T-helper 9 cell (primary cell): ENCODE measurements around the gene ATPAF1.

Experiments
- DNase-seq: peaks from one replicate; pipeline ENCODE4 v3.0.0-alpha.2; 2020

The ATPAF1 gene

GRCh38 chr1:46646844-46647243, 21.3 kb downstream of the ATPAF1 start:
- DNase-seq: no peak

DNA sequence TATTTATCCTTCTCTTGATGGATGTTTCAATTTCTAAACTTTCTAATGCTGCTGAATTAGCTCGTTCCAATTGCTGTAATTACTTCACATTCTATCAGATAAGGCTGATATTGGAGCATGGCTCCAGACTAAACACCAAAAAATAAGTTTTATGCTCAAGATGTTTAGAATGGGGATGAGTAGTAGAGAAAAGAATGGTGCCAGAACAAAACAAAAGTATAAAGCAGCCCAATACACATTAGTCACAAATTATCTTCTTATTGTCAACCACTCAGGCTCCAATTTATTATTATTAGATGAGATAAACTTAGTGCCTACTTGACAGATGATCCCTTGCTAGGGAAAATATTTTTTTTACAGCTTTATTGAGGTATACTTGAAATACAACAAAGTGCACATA, 21.8 kb downstream of the ATPAF1 start:
- no peak for DNase-seq

DNA sequence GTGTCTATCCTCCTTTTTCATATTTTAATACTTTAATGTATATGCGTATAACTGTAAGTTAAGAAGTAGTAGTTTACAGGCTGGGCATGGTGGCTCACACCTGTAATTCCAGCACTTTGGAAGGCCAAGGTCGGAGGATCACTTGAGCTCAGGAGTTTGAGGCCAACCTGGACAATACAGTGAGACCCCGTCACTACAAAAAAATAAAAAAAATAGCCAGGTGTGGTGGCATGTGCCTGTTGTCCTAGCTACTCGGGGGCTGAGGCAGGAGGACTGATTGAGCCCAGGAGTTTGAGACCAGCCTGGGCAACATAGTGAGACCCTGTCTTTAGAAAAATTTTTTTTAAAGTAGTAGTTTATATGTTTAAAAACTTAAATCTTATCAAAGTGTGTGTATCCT, 22.3 kb downstream of the ATPAF1 start:
- DNase-seq: no peak

DNA sequence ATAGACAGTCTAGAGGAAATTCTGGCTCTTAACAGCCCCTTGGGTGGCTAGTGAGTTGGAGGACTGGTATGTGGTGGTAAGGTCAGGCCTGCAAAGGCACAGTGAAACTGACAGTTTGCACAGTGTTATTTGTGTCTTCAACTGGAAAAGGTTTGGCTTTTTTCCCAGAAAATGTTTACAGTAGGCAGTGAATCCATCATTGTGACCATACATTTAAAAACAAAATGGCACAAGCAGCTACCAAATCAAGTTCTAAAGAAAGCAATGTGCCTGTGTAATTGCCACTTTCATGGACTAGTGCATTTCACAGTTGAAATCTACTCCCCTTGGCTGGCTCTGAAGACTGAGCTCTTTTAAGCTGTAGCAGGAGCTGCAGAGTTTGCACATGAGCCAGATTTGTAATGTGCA, 24.8 kb downstream of the ATPAF1 start:
- no peak for DNase-seq

DNA sequence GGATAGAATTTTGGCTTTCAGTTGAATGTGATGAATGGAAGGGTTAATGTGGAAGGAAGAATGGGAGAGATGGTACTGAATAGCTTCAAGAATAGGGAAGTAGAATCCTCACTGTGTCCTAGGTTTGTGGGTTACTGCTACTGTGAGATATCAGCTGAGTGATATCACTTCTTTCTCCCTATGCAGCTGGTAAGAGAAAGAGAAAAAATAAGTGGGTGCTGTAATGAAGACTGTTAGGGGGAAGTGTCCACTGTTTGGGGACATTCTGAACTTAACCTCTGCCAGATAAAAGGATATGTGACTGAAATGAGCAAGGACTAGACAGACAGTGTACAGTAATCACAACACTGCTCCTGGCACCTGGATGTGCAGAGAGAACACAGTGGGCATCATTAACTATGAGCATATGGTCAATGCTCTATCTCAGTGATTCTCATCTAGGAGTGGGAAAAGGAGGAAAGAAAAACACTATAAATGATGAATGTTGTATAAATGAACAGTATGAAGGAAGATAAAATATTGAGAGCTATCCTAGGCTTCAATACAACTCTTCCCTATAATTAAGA, 26.0 kb downstream of the ATPAF1 start:
- no peak for DNase-seq

- DNase-seq: no peak
Observed at GRCh38 chr1:46639547-46639946, 28.6 kb downstream of the ATPAF1 start.

DNA sequence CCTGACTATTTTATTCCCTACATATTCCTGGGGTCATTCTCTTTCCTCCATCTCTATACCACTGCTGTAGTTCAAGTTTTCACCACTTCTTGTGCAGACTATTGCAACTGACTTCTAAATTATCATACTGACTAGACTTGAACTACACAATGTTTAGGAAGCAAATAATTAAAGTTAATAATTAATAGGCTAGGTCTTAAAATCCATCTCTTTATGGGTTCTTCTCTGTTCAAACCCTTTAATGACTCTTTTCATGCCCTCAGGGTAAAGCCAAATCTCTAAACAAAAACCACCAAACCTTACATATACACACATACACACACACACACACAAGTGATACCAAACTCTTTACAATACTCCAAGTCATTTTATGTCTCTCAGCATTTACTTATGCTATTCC, 29.2 kb downstream of the ATPAF1 start:
- DNase-seq: no peak

GRCh38 chr1:46637444-46638083, 30.6 kb downstream of the ATPAF1 start:
- no peak for DNase-seq

- DNase-seq: no peak
Observed at GRCh38 chr1:46635205-46635604, 33.0 kb downstream of the ATPAF1 start.

- no peak for DNase-seq
Observed at GRCh38 chr1:46630719-46631118, 37.4 kb downstream of the ATPAF1 start.

DNA sequence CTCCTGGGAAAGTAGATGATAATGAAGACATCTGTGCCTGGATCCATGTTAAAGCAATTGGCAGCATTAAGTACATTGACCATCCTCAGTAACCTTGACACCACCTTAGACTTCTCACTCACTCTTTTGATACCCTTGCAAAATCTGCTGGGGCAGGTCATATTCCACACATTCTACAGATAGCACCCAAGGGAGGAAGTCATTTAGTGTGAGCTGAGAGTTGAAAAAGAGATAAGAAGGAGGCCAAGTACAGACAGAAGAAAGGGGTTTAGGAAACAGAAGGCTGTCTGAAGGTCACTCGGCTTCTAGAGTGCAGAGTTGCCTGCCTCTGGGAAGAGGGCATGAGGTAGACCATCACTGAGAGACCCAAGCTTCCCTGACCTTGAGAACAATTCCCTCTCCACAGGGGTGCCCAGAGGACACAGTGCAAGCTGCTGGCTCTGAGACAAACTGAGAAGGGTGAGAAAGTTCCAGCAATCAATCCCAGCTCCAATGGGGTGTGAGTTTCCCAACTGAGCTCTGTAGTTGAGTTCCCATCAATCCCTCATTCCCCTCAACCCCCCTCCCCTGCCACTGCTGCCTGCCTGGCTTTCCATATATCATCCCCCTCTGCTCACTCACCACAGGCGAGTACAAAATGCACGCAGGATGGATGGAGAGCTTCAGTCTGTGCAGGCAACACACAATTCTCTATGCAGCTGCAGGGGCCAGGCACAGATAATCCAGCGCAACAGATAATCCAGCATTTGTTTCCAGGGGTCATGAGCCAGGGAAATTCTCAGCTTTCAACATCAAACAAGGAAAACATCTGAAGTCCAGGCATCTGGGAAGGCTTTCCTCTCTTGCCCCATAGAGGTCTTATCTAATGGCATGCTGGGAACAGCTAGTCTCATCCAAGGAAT, 44.2 kb downstream of the ATPAF1 start:
- DNase-seq: no peak

DNA sequence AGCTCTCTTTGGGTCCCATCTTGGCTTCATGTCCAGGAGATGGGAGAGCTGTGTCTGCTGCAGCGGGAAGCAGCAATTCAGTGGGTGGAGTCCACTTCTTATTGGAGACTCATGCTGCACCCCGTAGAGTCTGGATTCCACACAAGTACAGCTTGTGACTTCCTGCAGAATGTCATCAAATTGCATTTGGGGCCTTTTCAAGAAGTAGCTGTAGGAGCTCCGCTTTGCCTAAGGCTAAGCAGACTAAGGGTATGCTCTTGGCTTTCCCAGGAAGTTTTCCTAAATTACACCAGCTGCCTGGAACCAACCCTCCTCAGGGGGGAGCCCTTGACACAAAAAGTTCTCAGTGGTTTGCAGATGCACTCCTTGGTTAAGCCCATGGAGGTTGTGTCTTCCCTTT, 45.8 kb downstream of the ATPAF1 start:
- DNase-seq: no peak

DNA sequence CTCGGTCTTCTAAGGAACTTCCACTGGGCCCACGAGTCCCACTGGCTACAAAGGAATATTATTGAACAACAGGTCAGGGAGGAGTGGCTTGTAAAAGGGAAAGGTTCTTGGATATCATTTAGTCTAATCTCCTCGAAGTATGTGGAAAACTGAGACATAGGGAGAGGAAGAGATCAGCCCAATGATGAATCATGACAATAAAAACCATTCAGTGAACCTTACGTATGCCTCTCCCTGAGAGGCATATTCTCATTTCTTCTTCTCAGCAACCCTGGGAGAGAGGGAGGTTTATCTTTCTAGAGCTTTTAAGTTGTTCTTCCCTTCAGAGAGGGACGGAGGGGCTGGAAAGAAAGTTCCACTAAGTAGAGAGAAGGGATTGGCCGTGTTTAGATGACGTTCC, 46.2 kb downstream of the ATPAF1 start:
- no peak for DNase-seq

GRCh38 chr1:46619656-46620258, 48.4 kb downstream of the ATPAF1 start:
- DNase-seq: no peak

GRCh38 chr1:46618754-46619415, 49.3 kb downstream of the ATPAF1 start:
- no peak for DNase-seq

- DNase-seq: no peak
Observed at GRCh38 chr1:46617833-46618232, 50.3 kb downstream of the ATPAF1 start.

GRCh38 chr1:46617108-46617800, 50.9 kb downstream of the ATPAF1 start:
- no peak for DNase-seq

- peak; percentile 59 for DNase-seq
Observed at GRCh38 chr1:46616277-46617107, 51.7 kb downstream of the ATPAF1 start, which contains the start of gene MOB3C. TSS of gene MOB3C (minus strand) at chr1:46616811. CDS start at chr1:46613321, 3,490 bp downstream.

GRCh38 chr1:46615735-46616134, 52.4 kb downstream of the ATPAF1 start:
- no peak for DNase-seq

- DNase-seq: no peak
Observed at GRCh38 chr1:46615088-46615487, 53.1 kb downstream of the ATPAF1 start.

DNA sequence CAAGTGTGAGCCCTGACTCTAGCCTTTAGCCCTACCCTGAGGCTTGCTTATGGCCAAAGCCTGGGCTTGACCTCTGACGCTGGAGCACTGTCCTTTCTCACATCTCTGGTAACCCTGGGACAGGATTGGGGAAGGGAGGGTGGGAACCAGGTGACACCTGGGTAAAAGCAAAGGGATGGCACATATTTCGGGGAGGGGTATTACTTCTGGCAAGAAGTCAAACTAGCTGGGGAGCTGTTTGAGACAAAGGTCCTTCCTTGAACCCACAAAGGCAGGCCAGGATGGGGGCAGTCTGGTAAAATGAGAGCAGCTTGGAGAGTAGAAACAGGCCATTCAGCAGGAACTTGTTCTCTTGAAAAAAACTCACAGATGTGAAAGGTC, 53.6 kb downstream of the ATPAF1 start:
- DNase-seq: no peak
